BE2C (cell line): ENCODE results near the gene ZNF354C.
"Not testable (repeated sequence)": the region's sequence is repeated elsewhere in the genome, so short reads cannot be mapped to it uniquely, and the experiment has no call there.

Source experiments
- DNase-seq: peaks from one replicate; pipeline ENCODE4 v3.0.0-alpha.2; 2020
- H3K27me3 ChIP-seq: fragments of 250-450 bp; sonication (Bioruptor Pico); 2 replicates; pipeline ENCODE4 v1.5.1; 2020; ENCODE audit warnings: mild to moderate bottlenecking
- H3K36me3 ChIP-seq: fragments of 250-450 bp; sonication (Bioruptor Pico); 2 replicates; pipeline ENCODE4 v1.5.1; 2020; ENCODE audit warnings: mild to moderate bottlenecking
- H3K4me1 ChIP-seq: fragments of 250-450 bp; sonication (Bioruptor Pico); 2 replicates; pipeline ENCODE4 v1.5.1; 2020
- H3K4me3 ChIP-seq: 2 replicates; pipeline ENCODE4 v1.5.1; 2011; ENCODE audit warnings: low read depth, low read length
- H3K9me3 ChIP-seq: fragments of 250-450 bp; sonication (Bioruptor Pico); 2 replicates; pipeline ENCODE4 v1.5.1; 2020
- TF ChIP-seq, protein P1 (sequence below): IDR thresholded peaks from 2 replicates; pipeline ENCODE4 v1.5.1; 2012; ENCODE audit warnings: mild to moderate bottlenecking, low read depth, low read length

ZNF354C gene

GRCh38 chr5:179079165-179079987, 19.2 kb downstream of the ZNF354C start:
- no peaks in the 10 kb centered on the region for H3K27me3 ChIP-seq
- no peaks in the 10 kb centered on the region for H3K4me1 ChIP-seq
- H3K36me3 ChIP-seq, result peaks cover 41% of the 10 kb centered on the region
- peaks cover 9% of the 10 kb centered on the region for H3K9me3 ChIP-seq
- no peak overlapping the region for H3K4me3 ChIP-seq
- TF ChIP-seq, protein P1, sequence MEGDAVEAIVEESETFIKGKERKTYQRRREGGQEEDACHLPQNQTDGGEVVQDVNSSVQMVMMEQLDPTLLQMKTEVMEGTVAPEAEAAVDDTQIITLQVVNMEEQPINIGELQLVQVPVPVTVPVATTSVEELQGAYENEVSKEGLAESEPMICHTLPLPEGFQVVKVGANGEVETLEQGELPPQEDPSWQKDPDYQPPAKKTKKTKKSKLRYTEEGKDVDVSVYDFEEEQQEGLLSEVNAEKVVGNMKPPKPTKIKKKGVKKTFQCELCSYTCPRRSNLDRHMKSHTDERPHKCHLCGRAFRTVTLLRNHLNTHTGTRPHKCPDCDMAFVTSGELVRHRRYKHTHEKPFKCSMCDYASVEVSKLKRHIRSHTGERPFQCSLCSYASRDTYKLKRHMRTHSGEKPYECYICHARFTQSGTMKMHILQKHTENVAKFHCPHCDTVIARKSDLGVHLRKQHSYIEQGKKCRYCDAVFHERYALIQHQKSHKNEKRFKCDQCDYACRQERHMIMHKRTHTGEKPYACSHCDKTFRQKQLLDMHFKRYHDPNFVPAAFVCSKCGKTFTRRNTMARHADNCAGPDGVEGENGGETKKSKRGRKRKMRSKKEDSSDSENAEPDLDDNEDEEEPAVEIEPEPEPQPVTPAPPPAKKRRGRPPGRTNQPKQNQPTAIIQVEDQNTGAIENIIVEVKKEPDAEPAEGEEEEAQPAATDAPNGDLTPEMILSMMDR, result no peak
- DNase-seq, result no peak

- Histone ChIP-seq H3K4me1 (no peaks in the 10 kb centered on the region), H3K36me3 (peaks cover 36% of the 10 kb centered on the region), H3K4me3 (no peak overlapping the region), H3K27me3 (no peaks in the 10 kb centered on the region), H3K9me3 (peaks cover 9% of the 10 kb centered on the region)
- DNase-seq, result no peak
- TF ChIP-seq, protein P1, result no peak
Observed at GRCh38 chr5:179080724-179081123, 20.6 kb downstream of the ZNF354C start.

DNA sequence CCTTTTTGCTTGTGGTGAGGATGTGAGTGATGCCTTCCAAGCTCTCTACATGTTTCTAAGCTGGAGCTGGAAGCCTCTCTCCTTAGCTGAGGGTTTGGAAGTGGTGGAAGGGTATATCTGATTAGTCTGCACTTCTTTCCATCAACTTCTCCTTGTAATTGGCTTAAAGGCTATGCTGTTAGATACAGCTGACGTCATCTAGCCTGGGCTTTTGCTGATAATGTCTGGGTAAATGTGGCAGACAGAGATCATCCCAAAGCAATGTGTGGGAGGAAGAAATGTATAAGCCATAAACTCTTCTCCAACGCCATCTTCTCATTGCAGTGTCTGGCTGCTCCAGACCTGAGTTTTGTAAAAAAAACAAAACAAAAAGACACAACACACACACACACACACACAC, 29.3 kb downstream of the ZNF354C start:
- Histone ChIP-seq H3K4me1 (no peaks in the 10 kb centered on the region), H3K4me3 (no peak overlapping the region), H3K36me3 (no peaks in the 10 kb centered on the region), H3K9me3 (no peaks in the 10 kb centered on the region), H3K27me3 (no peaks in the 10 kb centered on the region)
- TF ChIP-seq, protein P1, result no peak
- DNase-seq, result no peak

GRCh38 chr5:179101282-179101681, 41.1 kb downstream of the ZNF354C start:
- not testable (repeated sequence) for H3K4me3 ChIP-seq, H3K4me1 ChIP-seq, H3K27me3 ChIP-seq, DNase-seq, H3K36me3 ChIP-seq, H3K9me3 ChIP-seq

DNA sequence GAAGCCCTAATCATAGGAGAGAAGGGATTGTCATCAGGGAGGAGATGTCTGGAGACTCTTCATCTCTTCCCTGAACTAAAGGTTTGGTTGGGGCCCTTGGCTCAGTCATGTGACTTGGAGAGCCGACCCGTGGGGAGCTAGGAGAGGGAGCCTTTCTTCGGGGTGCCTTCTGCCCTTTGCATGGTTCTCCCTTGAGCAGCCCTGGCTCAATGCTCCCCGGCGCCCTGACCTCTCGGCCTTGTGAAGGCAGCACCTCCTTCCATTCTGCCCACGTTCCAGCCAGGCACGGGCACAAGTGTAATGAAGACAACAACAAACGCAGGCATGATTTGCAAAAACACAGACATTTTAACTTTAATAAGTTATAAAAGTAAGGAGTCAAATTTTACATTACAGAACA, 50.4 kb downstream of the ZNF354C start:
- no peaks in the 10 kb centered on the region for H3K36me3 ChIP-seq
- TF ChIP-seq, protein P1, result no peak
- H3K4me1 ChIP-seq, result no peaks in the 10 kb centered on the region
- H3K4me3 ChIP-seq, result no peak overlapping the region
- DNase-seq, result no peak
- H3K27me3 ChIP-seq, result no peaks in the 10 kb centered on the region
- no peaks in the 10 kb centered on the region for H3K9me3 ChIP-seq

GRCh38 chr5:179111267-179112207, 51.4 kb downstream of the ZNF354C start:
- H3K9me3 ChIP-seq, result no peaks in the 10 kb centered on the region
- H3K4me1 ChIP-seq, result no peaks in the 10 kb centered on the region
- H3K4me3 ChIP-seq, result no peak overlapping the region
- no peak for DNase-seq
- H3K27me3 ChIP-seq, result no peaks in the 10 kb centered on the region
- TF ChIP-seq, protein P1, result no peak
- no peaks in the 10 kb centered on the region for H3K36me3 ChIP-seq
